ENCODE results near the gene LAMP2.

The LAMP2 gene

GRCh38 chrX:120453985-120454384 lies 15.1 kb downstream of the LAMP2 start:
- H3K9me3 Mint-ChIP-seq, result peaks cover 24% of the 10 kb centered on the region

GRCh38 chrX:120452131-120452530 lies 17.0 kb downstream of the LAMP2 start:
- peaks cover 26% of the 10 kb centered on the region for H3K36me3 Mint-ChIP-seq (ENCODE audit: low read depth)
- H3K27ac Mint-ChIP-seq, result peak overlapping the region; percentile 7
- peak; percentile 25 for TF ChIP-seq CTCF (IDR thresholded peaks at IDR 0.05)
- H3K4me1 Mint-ChIP-seq, result no peaks in the 10 kb centered on the region
- DNase-seq, result peak; percentile 6
- H3K9me3 Mint-ChIP-seq, result peaks cover 30% of the 10 kb centered on the region
- H3K27me3 Mint-ChIP-seq (ENCODE audit: low read depth, poor library complexity), result peaks cover 3% of the 10 kb centered on the region
- H3K4me3 Mint-ChIP-seq, result no peak overlapping the region

More at GRCh38 chrX:120453985-120454384, 15.1 kb downstream of the LAMP2 start:
- H3K36me3 Mint-ChIP-seq (ENCODE audit: low read depth), result peaks cover 18% of the 10 kb centered on the region
- TF ChIP-seq CTCF (IDR thresholded peaks at IDR 0.05), result no peak
- H3K4me3 Mint-ChIP-seq, result no peak overlapping the region
- DNase-seq, result no peak
- no peak overlapping the region for H3K27ac Mint-ChIP-seq
- H3K27me3 Mint-ChIP-seq (ENCODE audit: low read depth, poor library complexity), result peaks cover 3% of the 10 kb centered on the region
- H3K4me1 Mint-ChIP-seq, result no peaks in the 10 kb centered on the region

GRCh38 chrX:120450163-120450562 lies 18.9 kb downstream of the LAMP2 start:
- no peak for DNase-seq
- peaks cover 37% of the 10 kb centered on the region for H3K36me3 Mint-ChIP-seq (ENCODE audit: low read depth)
- H3K9me3 Mint-ChIP-seq, result peaks cover 35% of the 10 kb centered on the region
- TF ChIP-seq CTCF (IDR thresholded peaks at IDR 0.05), result no peak
- H3K4me3 Mint-ChIP-seq, result no peak overlapping the region
- no peak overlapping the region for H3K27ac Mint-ChIP-seq
- no peaks in the 10 kb centered on the region for H3K4me1 Mint-ChIP-seq
- H3K27me3 Mint-ChIP-seq (ENCODE audit: low read depth, poor library complexity), result peaks cover 3% of the 10 kb centered on the region

- no peaks in the 10 kb centered on the region for H3K27me3 Mint-ChIP-seq (ENCODE audit: low read depth, poor library complexity)
- no peak for TF ChIP-seq CTCF (IDR thresholded peaks at IDR 0.05)
- no peak overlapping the region for H3K27ac Mint-ChIP-seq
- DNase-seq, result no peak
- peaks cover 37% of the 10 kb centered on the region for H3K9me3 Mint-ChIP-seq
- H3K4me3 Mint-ChIP-seq, result no peak overlapping the region
- peaks cover 42% of the 10 kb centered on the region for H3K36me3 Mint-ChIP-seq (ENCODE audit: low read depth)
- H3K4me1 Mint-ChIP-seq, result no peaks in the 10 kb centered on the region
Observed at GRCh38 chrX:120446498-120446897, 22.6 kb downstream of the LAMP2 start.

GRCh38 chrX:120439921-120440320 lies 29.2 kb downstream of the LAMP2 start:
- no peak for DNase-seq
- TF ChIP-seq CTCF (IDR thresholded peaks at IDR 0.05), result no peak
- Mint-ChIP-seq H3K36me3 (ENCODE audit: low read depth) (peaks cover 30% of the 10 kb centered on the region), H3K4me1 (no peaks in the 10 kb centered on the region), H3K4me3 (no peak overlapping the region), H3K27ac (no peak overlapping the region), H3K9me3 (peaks cover 26% of the 10 kb centered on the region), H3K27me3 (ENCODE audit: low read depth, poor library complexity) (no peaks in the 10 kb centered on the region)

- Mint-ChIP-seq H3K36me3 (ENCODE audit: low read depth) (no peaks in the 10 kb centered on the region), H3K9me3 (peaks cover 17% of the 10 kb centered on the region), H3K4me1 (peaks cover 12% of the 10 kb centered on the region), H3K27me3 (ENCODE audit: low read depth, poor library complexity) (peaks cover 4% of the 10 kb centered on the region), H3K27ac (no peak overlapping the region), H3K4me3 (no peak overlapping the region)
- DNase-seq, result no peak
- no peak for TF ChIP-seq CTCF (IDR thresholded peaks at IDR 0.05)
Observed at GRCh38 chrX:120429776-120430540, 39.1 kb downstream of the LAMP2 start.
